Body of pancreas (tissue), 4 donors: ENCODE data around the gene DOCK4.

ENCODE experiments used
- CTCF ChIP-seq, 7 experiments: fragments of 450-650 bp in 4 of 7; fragments of 200-600 bp in 3 of 7; sonication (generic) in 3 of 7; IDR thresholded peaks; one replicate each; pipeline ENCODE4 v1.5.1; 2016 to 2019; ENCODE audit warnings: antibody characterized with exemption in 7 of 7
- POLR2A ChIP-seq, 3 donors: fragments of 450-650 bp; IDR thresholded peaks; one replicate each; pipeline ENCODE4 v1.6.1; 2016; ENCODE audit warnings: antibody characterized with exemption in 3 of 3, mild to moderate bottlenecking in 2 of 3

GRCh38 chr7:111749625-111750024 is 456.6 kb downstream of the DOCK4 start:
- TF ChIP-seq CTCF (IDR thresholded peaks at IDR 0.05) (no peak), POLR2A (IDR thresholded peaks at IDR 0.05) (no peak)
